K562 (cell line): ENCODE measurements around the gene FOXO3. TPM values are rescaled to one million over a fixed set of nuclear protein-coding genes. Genes with fewer than 3 reads are reported as not detected.

Source experiments
- BMI1 ChIP-seq: fragments of 150-350 bp; IDR thresholded peaks from 2 replicates; pipeline ENCODE4 v1.6.1; 2014; ENCODE audit warnings: low read length
- CREB5 ChIP-seq: fragments of 250-450 bp; sonication (Bioruptor Pico); IDR thresholded peaks from 2 replicates; pipeline ENCODE4 v1.5.0; 2020; ENCODE audit warnings: mild to moderate bottlenecking
- E2F8 ChIP-seq: fragments of 450-650 bp; IDR thresholded peaks from 2 replicates; pipeline ENCODE4 v1.7.1; 2018; ENCODE audit warnings: mild to moderate bottlenecking, low read depth; ENCODE audit not compliant: partially characterized antibody
- HES1 ChIP-seq: fragments of 450-650 bp; IDR thresholded peaks from 2 replicates; pipeline ENCODE4 v1.6.1; 2016; ENCODE audit warnings: low read depth, mild to moderate bottlenecking, moderate library complexity
- LCOR ChIP-seq: sonication (generic); formaldehyde crosslinking; IDR thresholded peaks from 2 replicates; pipeline ENCODE4 v1.8.0; 2022; ENCODE audit warnings: mild to moderate bottlenecking, missing genetic modification reagents
- MAZ ChIP-seq, 2 experiments: fragments of 450-650 bp in 1 of 2; sonication (generic) in 1 of 2; formaldehyde crosslinking; IDR thresholded peaks in 1 of 2; conservative IDR thresholded peaks in 1 of 2; 2 replicates each; pipeline versions ENCODE4 v1.4.0 to v1.5.0; 2020; ENCODE audit warnings: mild to moderate bottlenecking in 1 of 2, missing genetic modification reagents in 1 of 2
- OTX1 ChIP-seq: fragments of 450-650 bp; formaldehyde crosslinking; IDR thresholded peaks from 2 replicates; pipeline ENCODE4 v1.4.0; 2022; ENCODE audit warnings: mild to moderate bottlenecking
- PHB2 ChIP-seq: fragments of 450-650 bp; IDR thresholded peaks from 2 replicates; pipeline ENCODE4 v1.6.1; 2017; ENCODE audit warnings: low read depth
- RFX1 ChIP-seq: fragments of 450-650 bp; IDR thresholded peaks from 2 replicates; pipeline ENCODE4 v1.6.1; 2016; ENCODE audit warnings: mild to moderate bottlenecking, moderate library complexity
- TEAD4 ChIP-seq, 2 experiments: sonication (generic) in 1 of 2; formaldehyde crosslinking in 1 of 2; IDR thresholded peaks; 2 replicates each; pipeline versions ENCODE4 v1.6.1 to v1.8.0; 2012 to 2022; ENCODE audit warnings: borderline replicate concordance in 1 of 2, inconsistent platforms in 1 of 2, low read length in 1 of 2, mild to moderate bottlenecking in 1 of 2, missing genetic modification reagents in 1 of 2
- TSC22D4 ChIP-seq: fragments of 450-650 bp; IDR thresholded peaks from 2 replicates; pipeline ENCODE4 v1.6.1; 2016; ENCODE audit warnings: missing genetic modification characterization, missing biosample characterization, control low read depth
- USF1 ChIP-seq: sonication (generic); formaldehyde crosslinking; IDR thresholded peaks from 2 replicates; pipeline ENCODE4 v1.9.0; 2022; ENCODE audit warnings: mild to moderate bottlenecking, missing genetic modification reagents
- ZNF407 ChIP-seq: fragments of 450-650 bp; IDR thresholded peaks from 2 replicates; pipeline ENCODE4 v1.6.1; 2016; ENCODE audit warnings: low read depth
- ZNF77 ChIP-seq: fragments of 250-450 bp; sonication (Bioruptor Pico); IDR thresholded peaks from 2 replicates; pipeline ENCODE4 v1.5.0; 2020
- polyA plus RNA-seq, 8 experiments: library from polyadenylated mRNA; depleted of rRNA in 4 of 8; stranded (reverse) in 5 of 8; unstranded in 3 of 8; fragments of >200 nt; fragmentation: Nextera tagmentation in 2 of 8; fragmentation: Illumina TruSeq in 1 of 8; extraction: Ambion mirVana in 2 of 8; extraction: Trizol in 1 of 8; gene quantifications; 2 replicates each; pipeline versions ENCODE4 v1.2.1 to v1.2.3, GENCODE V29; 2011 to 2014; ENCODE audit warnings: inconsistent platforms in 1 of 8, missing spikeins in 1 of 8
- total RNA-seq, 7 experiments: library from RNA; depleted of rRNA in 6 of 7; stranded (reverse); fragments of >200 nt in 6 of 7; fragmentation: Illumina TruSeq in 2 of 7; extraction: Trizol in 2 of 7; gene quantifications; 2 replicates each; pipeline versions ENCODE4 v1.2.1 to v1.2.3, GENCODE V29; 2011 to 2021; ENCODE audit warnings: low replicate concordance in 1 of 7

Gene FOXO3
- total and polyA plus RNA-seq, 9 of the 15 experiments (the other 6 are each of a cell fraction or from before 2014, with no cell fraction given), result 3.0 to 14.6 (median 6.0) TPM

- TF ChIP-seq ZNF407 (no peak), HES1 (peak; percentile 65; the same call in 1 of the 2 replicates), MAZ (CRISPR knock-in tag; conservative IDR thresholded peaks at IDR 0.05 in 1 of 2, IDR thresholded peaks at IDR 0.05 in 1 of 2) (no peak), CREB5 (no peak), OTX1 (no peak), BMI1 (no peak), RFX1 (peak; percentile 55), TSC22D4 (tag) (no peak), PHB2 (no peak), TEAD4 (IDR thresholded peaks at IDR 0.05; ENCODE audit: low read length) (peak; percentile 44; the same call in 1 of the 2 replicates), TEAD4 (CRISPR knock-in tag; IDR thresholded peaks at IDR 0.05; ENCODE audit: borderline replicate concordance) (no peak), USF1 (CRISPR knock-in tag) (no peak), LCOR (CRISPR knock-in tag) (peak; percentile 45; the same call in 1 of the 2 replicates), ZNF77 (CRISPR knock-in tag) (no peak), E2F8 (no peak)
These were observed 124.1 kb downstream of the FOXO3 start (continued) for GRCh38 chr6:108684771-108685329.
